ENCODE results near the gene NTNG2. TPM values are rescaled to one million over a fixed set of nuclear protein-coding genes. Genes with fewer than 3 reads are reported as not detected.

The NTNG2 gene
- polyA plus RNA-seq, 1 experiment, result 0.74 TPM

GRCh38 chr9:132200706-132201105 lies 38.8 kb downstream of the NTNG2 start:
- no peak for DNase-seq (ENCODE audit: low read depth)
- ChIA-PET POLR2A (no interaction called here), CTCF (no interaction called here)
- peaks cover 13% of the 10 kb centered on the region for H3K27me3 ChIP-seq (ENCODE audit: control insufficient read depth, insufficient read depth, low read length)
- TF ChIP-seq, protein P1, sequence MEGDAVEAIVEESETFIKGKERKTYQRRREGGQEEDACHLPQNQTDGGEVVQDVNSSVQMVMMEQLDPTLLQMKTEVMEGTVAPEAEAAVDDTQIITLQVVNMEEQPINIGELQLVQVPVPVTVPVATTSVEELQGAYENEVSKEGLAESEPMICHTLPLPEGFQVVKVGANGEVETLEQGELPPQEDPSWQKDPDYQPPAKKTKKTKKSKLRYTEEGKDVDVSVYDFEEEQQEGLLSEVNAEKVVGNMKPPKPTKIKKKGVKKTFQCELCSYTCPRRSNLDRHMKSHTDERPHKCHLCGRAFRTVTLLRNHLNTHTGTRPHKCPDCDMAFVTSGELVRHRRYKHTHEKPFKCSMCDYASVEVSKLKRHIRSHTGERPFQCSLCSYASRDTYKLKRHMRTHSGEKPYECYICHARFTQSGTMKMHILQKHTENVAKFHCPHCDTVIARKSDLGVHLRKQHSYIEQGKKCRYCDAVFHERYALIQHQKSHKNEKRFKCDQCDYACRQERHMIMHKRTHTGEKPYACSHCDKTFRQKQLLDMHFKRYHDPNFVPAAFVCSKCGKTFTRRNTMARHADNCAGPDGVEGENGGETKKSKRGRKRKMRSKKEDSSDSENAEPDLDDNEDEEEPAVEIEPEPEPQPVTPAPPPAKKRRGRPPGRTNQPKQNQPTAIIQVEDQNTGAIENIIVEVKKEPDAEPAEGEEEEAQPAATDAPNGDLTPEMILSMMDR (IDR thresholded peaks at IDR 0.05; ENCODE audit: insufficient read depth, low read depth, low read length), result no peak
- no peaks in the 10 kb centered on the region for H3K36me3 ChIP-seq (ENCODE audit: control insufficient read depth, insufficient read depth, low read length)
- no peak overlapping the region for H3K4me3 ChIP-seq (ENCODE audit: low read depth, low read length)

DNA sequence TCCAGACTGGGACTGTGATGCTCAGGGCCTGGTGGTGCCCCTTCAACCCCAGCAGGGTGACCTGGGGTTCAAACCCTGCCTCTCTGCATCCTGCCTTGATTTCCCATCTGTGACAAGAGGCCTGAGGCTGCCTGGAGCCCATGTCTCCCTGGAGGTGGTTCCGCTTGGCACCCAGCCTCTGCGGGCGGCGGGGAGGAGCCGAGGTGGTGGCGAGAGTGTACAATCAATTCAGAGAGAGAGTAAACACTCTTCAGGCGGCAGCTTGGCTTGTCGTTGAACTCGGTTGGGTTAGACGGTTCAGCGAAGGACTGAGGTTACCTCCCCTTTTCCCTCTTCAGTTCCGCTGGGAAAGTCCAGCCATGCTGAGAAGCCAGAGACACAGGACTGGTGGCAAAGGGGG lies 39.3 kb downstream of the NTNG2 start:
- H3K36me3 ChIP-seq (ENCODE audit: control insufficient read depth, insufficient read depth, low read length), result no peaks in the 10 kb centered on the region
- TF ChIP-seq, protein P1 (IDR thresholded peaks at IDR 0.05; ENCODE audit: insufficient read depth, low read depth, low read length), result no peak
- DNase-seq (ENCODE audit: low read depth), result no peak
- H3K27me3 ChIP-seq (ENCODE audit: control insufficient read depth, insufficient read depth, low read length), result peaks cover 13% of the 10 kb centered on the region
- ChIA-PET POLR2A (no interaction called here), CTCF (no interaction called here)
- H3K4me3 ChIP-seq (ENCODE audit: low read depth, low read length), result no peak overlapping the region

DNA sequence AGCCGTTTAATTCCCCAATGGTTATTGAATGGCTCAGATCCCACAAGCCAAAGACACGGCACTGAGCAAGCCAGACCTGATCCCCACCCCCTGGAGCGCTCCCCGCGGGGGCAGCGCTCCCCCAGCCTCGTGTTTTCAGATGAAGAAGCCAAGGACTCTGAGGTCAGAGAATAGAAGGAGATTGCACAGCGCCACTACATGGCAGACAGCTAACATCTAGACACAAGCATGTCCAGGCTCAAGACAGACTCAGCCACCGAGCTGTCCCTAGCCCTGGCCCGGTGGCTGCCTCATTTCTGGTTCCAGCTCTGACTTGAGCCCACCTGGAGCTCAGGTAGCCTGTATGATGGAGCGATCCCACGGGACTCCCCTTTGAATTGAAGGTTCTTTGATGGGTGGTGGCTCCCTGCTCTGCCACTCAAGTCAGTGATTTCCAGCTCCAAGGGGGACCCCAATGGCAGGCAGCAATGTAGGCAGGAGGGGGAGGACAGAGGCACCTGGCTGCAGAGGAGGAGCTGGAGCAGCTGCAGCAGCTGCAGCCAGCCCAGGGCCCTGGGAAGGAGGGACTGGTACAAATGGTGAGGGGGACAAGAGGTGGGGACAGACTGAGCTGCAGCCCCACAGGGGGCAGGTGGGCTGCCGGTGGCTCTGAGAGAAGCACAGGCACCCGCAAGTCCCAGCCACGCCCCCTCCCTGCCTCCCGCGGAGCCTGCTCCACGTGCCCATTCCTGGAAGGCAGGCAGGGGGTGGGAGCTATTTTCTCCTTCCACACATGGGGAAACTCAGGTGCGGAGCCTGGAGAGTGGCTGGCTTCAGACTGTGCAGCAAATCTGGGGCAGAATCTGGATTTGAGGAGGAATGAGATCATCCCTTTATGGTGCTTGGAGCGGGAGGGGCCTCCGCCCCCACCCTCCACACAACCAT lies 40.2 kb downstream of the NTNG2 start:
- DNase-seq (ENCODE audit: low read depth), result no peak
- TF ChIP-seq, protein P1 (IDR thresholded peaks at IDR 0.05; ENCODE audit: insufficient read depth, low read depth, low read length), result no peak
- Histone ChIP-seq H3K4me3 (ENCODE audit: low read depth, low read length) (no peak overlapping the region), H3K36me3 (ENCODE audit: control insufficient read depth, insufficient read depth, low read length) (no peaks in the 10 kb centered on the region), H3K27me3 (ENCODE audit: control insufficient read depth, insufficient read depth, low read length) (peaks cover 13% of the 10 kb centered on the region)
- POLR2A ChIA-PET, result no interaction called here
- CTCF ChIA-PET, result interaction anchor here (0.7 to 1.1 kb wide), 4 partner anchors 16 to 437 kb away, joined by 3 to 4 read pairs (median 3); no protein-coding TSS in a partner anchor

GRCh38 chr9:132204883-132205282 lies 43.0 kb downstream of the NTNG2 start:
- TF ChIP-seq, protein P1 (IDR thresholded peaks at IDR 0.05; ENCODE audit: insufficient read depth, low read depth, low read length), result no peak
- ChIA-PET POLR2A (no interaction called here), CTCF (interaction anchor here (0.7 to 1.8 kb wide), 3 partner anchors 10 to 35 kb away, joined by 4 read pairs; no protein-coding TSS in a partner anchor)
- peaks cover 15% of the 10 kb centered on the region for H3K27me3 ChIP-seq (ENCODE audit: control insufficient read depth, insufficient read depth, low read length)
- H3K4me3 ChIP-seq (ENCODE audit: low read depth, low read length), result no peak overlapping the region
- no peaks in the 10 kb centered on the region for H3K36me3 ChIP-seq (ENCODE audit: control insufficient read depth, insufficient read depth, low read length)
- DNase-seq (ENCODE audit: low read depth), result no peak

DNA sequence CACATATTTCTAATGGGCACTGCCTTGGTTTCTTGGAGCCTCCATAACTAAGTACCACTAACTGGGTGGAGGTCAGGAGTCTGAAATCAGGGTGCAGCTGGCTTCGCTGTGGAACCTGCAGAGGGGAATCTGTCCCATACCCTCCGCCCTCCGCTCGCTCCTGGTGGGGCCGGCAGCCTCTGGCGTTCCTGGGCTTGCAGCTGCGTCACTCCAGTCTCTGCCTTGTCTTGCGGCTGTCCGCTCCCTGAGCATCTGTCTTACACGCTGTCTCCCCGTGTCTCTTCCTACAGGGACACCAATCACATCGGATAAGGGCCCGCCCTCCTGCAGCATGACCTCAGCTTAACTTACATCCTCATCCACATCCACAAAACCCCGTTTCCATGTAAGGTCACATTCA lies 45.4 kb downstream of the NTNG2 start:
- no peaks in the 10 kb centered on the region for H3K36me3 ChIP-seq (ENCODE audit: control insufficient read depth, insufficient read depth, low read length)
- H3K27me3 ChIP-seq (ENCODE audit: control insufficient read depth, insufficient read depth, low read length), result peaks cover 7% of the 10 kb centered on the region
- ChIA-PET POLR2A (no interaction called here), CTCF (no interaction called here)
- DNase-seq (ENCODE audit: low read depth), result no peak
- TF ChIP-seq, protein P1 (IDR thresholded peaks at IDR 0.05; ENCODE audit: insufficient read depth, low read depth, low read length), result no peak
- H3K4me3 ChIP-seq (ENCODE audit: low read depth, low read length), result no peak overlapping the region
